Keratinocyte (primary cell): ENCODE data around the gene CAPN5. TPM values are rescaled to one million over a fixed set of nuclear protein-coding genes. Genes with fewer than 3 reads are reported as not detected.

Source experiments
- DNase-seq: peaks from one replicate; pipeline ENCODE4 v3.0.0-alpha.2; 2011; ENCODE audit warnings: low read depth, missing footprints, low spot score
- FAIRE-seq: peaks from 2 replicates; lab custom pipeline; 2011; peaks lifted over from hg19 to GRCh38; lab: Jason Lieb, UNC
- H2AFZ ChIP-seq: 2 replicates; pipeline ENCODE4 v1.6.0; 2012; ENCODE audit warnings: low read length, control low read depth, inconsistent platforms; ENCODE audit not compliant: control insufficient read depth
- H3K27ac ChIP-seq: 2 replicates; pipeline ENCODE4 v1.5.1; 2011; ENCODE audit warnings: low read length; ENCODE audit not compliant: control insufficient read depth, insufficient read depth
- H3K27me3 ChIP-seq: 3 replicates; pipeline ENCODE4 v1.6.0; 2011; ENCODE audit warnings: low read length; ENCODE audit not compliant: control insufficient read depth, insufficient read depth; ENCODE audit errors: extremely low read depth
- H3K36me3 ChIP-seq, 2 experiments: 2 replicates in 1 of 2; 3 replicates in 1 of 2; pipeline ENCODE4 v1.5.1; 2011; ENCODE audit warnings: low read length in 2 of 2, mild to moderate bottlenecking in 1 of 2; ENCODE audit not compliant: control insufficient read depth in 2 of 2, insufficient read depth in 2 of 2; ENCODE audit errors: extremely low read depth in 1 of 2
- H3K4me1 ChIP-seq: 3 replicates; pipeline ENCODE4 v1.5.1; 2011; ENCODE audit warnings: low read length; ENCODE audit not compliant: control insufficient read depth, insufficient read depth; ENCODE audit errors: extremely low read depth
- H3K4me2 ChIP-seq: 3 replicates; pipeline ENCODE4 v1.6.0; 2011; ENCODE audit warnings: low read depth, low read length; ENCODE audit not compliant: control insufficient read depth, insufficient read depth; ENCODE audit errors: extremely low read depth
- H3K4me3 ChIP-seq, 3 experiments: fragments of 200-600 bp in 1 of 3; sonication (generic) in 1 of 3; 2 replicates in 2 of 3; 3 replicates in 1 of 3; pipeline ENCODE4 v1.5.1; 2011 to 2016; ENCODE audit warnings: low read length in 3 of 3, mild to moderate bottlenecking in 3 of 3, control low read depth in 2 of 3, inconsistent platforms in 1 of 3, low read depth in 1 of 3, mixed read lengths in 1 of 3, mixed run types in 1 of 3, moderate library complexity in 1 of 3; ENCODE audit not compliant: control insufficient read depth in 2 of 3, insufficient read depth in 2 of 3; ENCODE audit errors: extremely low read depth in 1 of 3
- H3K79me2 ChIP-seq: 2 replicates; pipeline ENCODE4 v1.6.0; 2012; ENCODE audit warnings: low read length; ENCODE audit not compliant: control insufficient read depth, insufficient read depth
- H3K9ac ChIP-seq: 3 replicates; pipeline ENCODE4 v1.6.0; 2011; ENCODE audit warnings: low read length; ENCODE audit not compliant: control insufficient read depth, insufficient read depth; ENCODE audit errors: extremely low read depth
- H3K9me1 ChIP-seq: 3 replicates; pipeline ENCODE4 v1.6.0; 2011; ENCODE audit warnings: low read length; ENCODE audit not compliant: control insufficient read depth, insufficient read depth; ENCODE audit errors: extremely low read depth
- H3K9me3 ChIP-seq: 2 replicates; pipeline ENCODE4 v1.5.1; 2012; ENCODE audit warnings: low read depth, low read length; ENCODE audit not compliant: control insufficient read depth
- H4K20me1 ChIP-seq: 3 replicates; pipeline ENCODE4 v1.6.0; 2011; ENCODE audit warnings: low read length; ENCODE audit not compliant: control insufficient read depth, insufficient read depth; ENCODE audit errors: extremely low read depth
- EZH2 ChIP-seq: IDR thresholded peaks from one replicate; pipeline ENCODE4 v1.6.1; 2012; ENCODE audit warnings: inconsistent platforms, mild to moderate bottlenecking, low read length, moderate library complexity
- dilution Hi-C: fragments of 300-500 bp; cut with MboI; formaldehyde crosslinking; loops from one replicate; pipeline ENCODE4 v1.7.0; 2020; ENCODE audit warnings: low sequenced_read_pairs; ENCODE audit not compliant: extremely low pct_ligation_motif_present
- polyA plus RNA-seq, 5 experiments: library from polyadenylated mRNA; depleted of rRNA in 3 of 5; stranded (reverse) in 3 of 5; stranded (forward) in 1 of 5; unstranded in 1 of 5; fragments of >200 nt; gene quantifications; 1 replicate in 1 of 5; 2 replicates in 3 of 5; 3 replicates in 1 of 5; pipeline versions ENCODE4 v1.2.1 to v1.2.3, GENCODE V29; 2011 to 2012; ENCODE audit warnings: missing spikeins in 2 of 5, low read depth in 1 of 5, low replicate concordance in 1 of 5
- TF ChIP-seq, protein P1 (sequence below), 3 experiments: IDR thresholded peaks in 1 of 3; conservative IDR thresholded peaks in 1 of 3; optimal IDR thresholded peaks in 1 of 3; 2 replicates in 2 of 3; 3 replicates in 1 of 3; pipeline versions ENCODE3 to v1.5.1; 2011; ENCODE audit warnings: low read length in 3 of 3, mild to moderate bottlenecking in 3 of 3, moderate library complexity in 2 of 3, control low read depth in 1 of 3, inconsistent platforms in 1 of 3; ENCODE audit not compliant: insufficient read depth in 2 of 3; ENCODE audit errors: extremely low read depth in 1 of 3

The CAPN5 gene
- polyA plus RNA-seq, 1 donor (not counting 4 experiments of a cell fraction or from before 2014, with no cell fraction given), result 1.2 TPM

DNA sequence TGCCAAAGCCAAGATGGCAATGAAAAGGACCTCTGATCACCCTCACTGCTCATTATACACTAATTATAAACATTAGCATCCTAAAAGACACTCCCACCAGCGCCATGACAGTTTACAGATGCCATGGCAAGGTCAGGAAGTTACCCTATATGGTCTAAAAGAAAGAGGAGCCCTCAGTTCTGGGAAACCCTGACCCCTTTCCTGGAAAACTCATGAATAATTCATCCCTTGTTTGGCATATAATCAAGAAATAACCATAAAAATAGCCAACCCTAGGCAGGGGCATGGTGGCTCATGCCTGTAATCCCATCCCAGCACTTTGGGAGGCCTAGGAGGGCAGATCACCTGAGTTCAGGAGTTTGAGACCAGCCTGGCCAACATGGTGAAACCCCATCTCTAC lies 12.7 kb upstream of the CAPN5 start:
- Histone ChIP-seq H4K20me1 (no peaks in the 10 kb centered on the region), H3K27ac (no peak overlapping the region), H3K4me2 (no peak overlapping the region), H3K79me2 (no peaks in the 10 kb centered on the region), H3K36me3 (no peaks in the 10 kb centered on the region), H3K4me3 (no peak overlapping the region), H3K4me1 (no peaks in the 10 kb centered on the region), H3K27me3 (no peaks in the 10 kb centered on the region), H2AFZ (no peak overlapping the region), H3K9me3 (peaks cover 6% of the 10 kb centered on the region), H3K9ac (no peak overlapping the region), H3K9me1 (no peaks in the 10 kb centered on the region)
- no peak for DNase-seq
- dilution Hi-C loops, result no loop called here
- no peak for TF ChIP-seq EZH2
- TF ChIP-seq, protein P1, sequence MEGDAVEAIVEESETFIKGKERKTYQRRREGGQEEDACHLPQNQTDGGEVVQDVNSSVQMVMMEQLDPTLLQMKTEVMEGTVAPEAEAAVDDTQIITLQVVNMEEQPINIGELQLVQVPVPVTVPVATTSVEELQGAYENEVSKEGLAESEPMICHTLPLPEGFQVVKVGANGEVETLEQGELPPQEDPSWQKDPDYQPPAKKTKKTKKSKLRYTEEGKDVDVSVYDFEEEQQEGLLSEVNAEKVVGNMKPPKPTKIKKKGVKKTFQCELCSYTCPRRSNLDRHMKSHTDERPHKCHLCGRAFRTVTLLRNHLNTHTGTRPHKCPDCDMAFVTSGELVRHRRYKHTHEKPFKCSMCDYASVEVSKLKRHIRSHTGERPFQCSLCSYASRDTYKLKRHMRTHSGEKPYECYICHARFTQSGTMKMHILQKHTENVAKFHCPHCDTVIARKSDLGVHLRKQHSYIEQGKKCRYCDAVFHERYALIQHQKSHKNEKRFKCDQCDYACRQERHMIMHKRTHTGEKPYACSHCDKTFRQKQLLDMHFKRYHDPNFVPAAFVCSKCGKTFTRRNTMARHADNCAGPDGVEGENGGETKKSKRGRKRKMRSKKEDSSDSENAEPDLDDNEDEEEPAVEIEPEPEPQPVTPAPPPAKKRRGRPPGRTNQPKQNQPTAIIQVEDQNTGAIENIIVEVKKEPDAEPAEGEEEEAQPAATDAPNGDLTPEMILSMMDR (optimal IDR thresholded peaks at IDR 0.05 in 1 of 3, IDR thresholded peaks at IDR 0.05 in 1 of 3, conservative IDR thresholded peaks at IDR 0.05 in 1 of 3; ENCODE audit: extremely low read depth in 1 of 3, insufficient read depth in 2 of 3, low read length in 3 of 3), result no peak
- no peak for FAIRE-seq

DNA sequence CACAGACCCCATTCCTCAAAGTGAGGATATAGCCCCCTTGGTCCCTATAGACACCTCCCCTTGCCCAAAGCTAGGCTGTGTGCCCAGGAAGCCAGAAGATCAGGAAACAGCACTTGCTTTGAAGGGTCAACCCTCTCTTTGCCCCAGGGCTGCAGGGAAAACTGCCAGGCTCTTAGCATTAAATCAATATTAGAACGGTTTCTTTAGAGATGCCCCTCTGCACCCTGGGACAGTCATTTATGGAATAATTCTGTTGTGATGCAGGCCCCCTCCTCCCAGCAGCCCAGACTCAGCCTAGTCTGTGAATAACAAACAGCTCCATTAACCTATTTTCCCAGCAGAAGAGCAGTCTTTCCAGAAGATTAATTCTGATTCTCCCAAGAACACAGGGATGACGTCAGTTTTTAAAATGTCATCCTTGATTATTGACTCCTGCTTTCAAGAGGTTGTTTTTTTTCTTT lies 11.6 kb upstream of the CAPN5 start:
- FAIRE-seq, result no peak
- dilution Hi-C loops, result no loop called here

More for the DNA sequence above, 11.6 kb upstream of the CAPN5 start:
- DNase-seq, result no peak
- H3K79me2 ChIP-seq, result no peaks in the 10 kb centered on the region
- no peaks in the 10 kb centered on the region for H3K36me3 ChIP-seq
- H3K4me2 ChIP-seq, result no peak overlapping the region
- no peak for TF ChIP-seq EZH2
- TF ChIP-seq, protein P1 (optimal IDR thresholded peaks at IDR 0.05 in 1 of 3, IDR thresholded peaks at IDR 0.05 in 1 of 3, conservative IDR thresholded peaks at IDR 0.05 in 1 of 3; ENCODE audit: extremely low read depth in 1 of 3, insufficient read depth in 2 of 3, low read length in 3 of 3), result no peak
- H3K27me3 ChIP-seq, result no peaks in the 10 kb centered on the region
- H3K9me3 ChIP-seq, result peaks cover 6% of the 10 kb centered on the region
- no peaks in the 10 kb centered on the region for H3K4me1 ChIP-seq
- H4K20me1 ChIP-seq, result no peaks in the 10 kb centered on the region
- H3K9me1 ChIP-seq, result no peaks in the 10 kb centered on the region
- H3K27ac ChIP-seq, result no peak overlapping the region
- no peak overlapping the region for H3K4me3 ChIP-seq
- no peak overlapping the region for H2AFZ ChIP-seq
- no peak overlapping the region for H3K9ac ChIP-seq
